ENCODE results near the gene BDKRB2.

BDKRB2 gene

GRCh38 chr14:96274122-96274521, 69.5 kb downstream of the BDKRB2 start:
- DNase-seq: no peak

- DNase-seq: peak; percentile 91
These were observed 69.9 kb downstream of the BDKRB2 start for GRCh38 chr14:96274543-96274942.

- peak; percentile 74 for DNase-seq
These were observed 70.8 kb downstream of the BDKRB2 start for GRCh38 chr14:96275177-96276112.

- no peak for DNase-seq
These were observed 73.3 kb downstream of the BDKRB2 start for GRCh38 chr14:96277890-96278289.

- DNase-seq: peak; percentile 51
These were observed 74.9 kb downstream of the BDKRB2 start for GRCh38 chr14:96279564-96279963.

GRCh38 chr14:96280104-96280503, 75.5 kb downstream of the BDKRB2 start:
- DNase-seq: no peak

- DNase-seq: no peak
These were observed 76.8 kb downstream of the BDKRB2 start for GRCh38 chr14:96281486-96281885.

- DNase-seq: no peak
These were observed 79.4 kb downstream of the BDKRB2 start for GRCh38 chr14:96284008-96284407.

- no peak for DNase-seq
These were observed 79.8 kb downstream of the BDKRB2 start for GRCh38 chr14:96284430-96284829.

- DNase-seq: no peak
These were observed 81.0 kb downstream of the BDKRB2 start for GRCh38 chr14:96285667-96286066.

- no peak for DNase-seq
These were observed 81.6 kb downstream of the BDKRB2 start for GRCh38 chr14:96286251-96286650.

- DNase-seq: no peak
These were observed 83.2 kb downstream of the BDKRB2 start for GRCh38 chr14:96287856-96288255.

Data from fibroblast of skin of right quadriceps (primary cell).